Measurements from ENCODE around the gene CFAP97D2.
"Not testable (repeated sequence)": the region's sequence is repeated elsewhere in the genome, so short reads cannot be mapped to it uniquely, and the experiment has no call there.

The CFAP97D2 gene

DNA sequence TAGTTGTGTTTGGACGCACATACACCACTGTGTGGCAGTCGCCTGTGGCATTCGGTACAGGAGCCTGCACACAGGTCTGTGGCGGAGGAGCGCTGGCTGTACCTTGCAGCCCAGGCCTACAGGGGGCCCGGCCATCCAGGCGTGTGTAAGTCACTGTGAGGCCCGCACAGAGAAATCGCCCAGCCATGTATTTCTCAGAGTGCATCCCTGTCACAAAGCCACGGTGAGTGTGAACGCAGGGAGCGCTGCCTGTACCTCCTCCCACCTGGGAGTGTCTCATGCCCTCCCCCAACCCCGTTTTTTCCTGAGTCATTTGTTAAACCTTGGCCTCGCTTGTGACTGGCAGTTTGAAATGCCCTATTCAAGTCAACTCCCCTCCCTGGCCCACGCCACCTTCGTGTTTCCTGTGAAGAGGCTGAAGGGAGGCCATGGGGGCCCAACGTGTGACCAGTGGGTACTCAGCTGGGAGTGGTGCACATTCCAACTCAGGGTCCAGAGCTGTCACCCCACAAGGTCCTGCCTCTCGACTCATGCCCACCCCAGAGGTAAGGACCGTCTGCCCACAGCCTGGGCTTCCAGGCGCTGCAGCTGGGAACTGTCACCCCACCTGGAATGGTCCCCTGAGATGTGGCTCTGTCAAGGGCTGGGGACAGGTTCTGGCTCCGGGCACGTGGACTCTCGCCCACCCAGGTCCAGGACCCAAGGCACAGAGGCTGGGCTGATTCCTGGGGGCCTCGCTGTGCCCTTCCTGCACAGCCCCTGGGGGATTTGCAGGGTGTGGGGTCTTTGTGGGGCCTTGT lies 35.1 kb upstream of the CFAP97D2 start:
- DNase-seq = no peak

DNA sequence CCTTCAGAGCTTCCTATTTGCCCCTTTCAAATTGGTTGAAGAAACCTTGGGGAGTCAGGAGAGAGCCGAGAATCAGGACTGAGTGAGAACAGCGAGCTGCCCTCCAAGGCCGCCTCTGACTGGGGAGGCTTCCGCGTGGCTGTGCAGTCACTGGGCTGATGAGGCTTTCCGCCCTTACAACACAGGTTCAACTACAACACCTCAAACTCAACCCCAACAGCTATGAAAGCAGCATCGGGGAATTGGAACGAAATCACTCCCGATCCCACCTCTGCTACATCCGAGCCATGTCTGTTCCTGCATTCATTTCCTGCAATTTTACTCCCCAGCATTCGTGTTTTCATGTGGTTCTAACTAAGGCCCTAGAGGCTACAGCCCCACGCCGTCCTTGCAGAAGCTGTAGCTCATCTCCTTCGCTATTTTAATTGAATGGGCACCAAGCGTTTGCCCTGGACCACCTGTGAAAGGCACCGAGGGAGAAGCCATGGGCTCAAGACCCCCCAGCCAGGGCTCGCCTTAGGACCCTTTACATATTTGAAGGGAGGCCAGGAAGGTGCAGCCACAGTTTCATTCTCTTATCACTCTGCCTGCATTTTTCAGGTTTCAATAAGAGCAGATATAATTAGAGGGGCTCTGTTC lies 34.3 kb upstream of the CFAP97D2 start:
- no peak for DNase-seq

DNA sequence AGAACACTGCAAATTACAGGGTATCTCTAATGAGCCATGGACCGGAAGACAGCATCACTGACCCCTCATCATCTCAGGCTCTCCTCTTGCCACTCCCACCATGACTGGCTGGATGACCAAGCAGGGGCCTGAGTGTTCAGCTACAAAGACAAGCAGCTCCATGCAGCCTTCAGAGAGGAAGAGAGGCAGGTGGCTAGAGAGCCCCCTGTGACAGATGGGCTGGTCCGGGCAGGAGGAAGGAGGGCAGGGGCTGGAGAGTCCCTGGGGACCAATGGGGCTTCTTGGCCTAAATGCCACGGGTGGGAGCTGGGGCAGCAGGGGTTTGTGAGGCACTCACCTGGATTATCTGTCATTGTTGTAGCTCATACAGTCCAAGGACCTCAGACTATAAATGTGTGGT lies 33.8 kb upstream of the CFAP97D2 start:
- no peak for DNase-seq

DNA sequence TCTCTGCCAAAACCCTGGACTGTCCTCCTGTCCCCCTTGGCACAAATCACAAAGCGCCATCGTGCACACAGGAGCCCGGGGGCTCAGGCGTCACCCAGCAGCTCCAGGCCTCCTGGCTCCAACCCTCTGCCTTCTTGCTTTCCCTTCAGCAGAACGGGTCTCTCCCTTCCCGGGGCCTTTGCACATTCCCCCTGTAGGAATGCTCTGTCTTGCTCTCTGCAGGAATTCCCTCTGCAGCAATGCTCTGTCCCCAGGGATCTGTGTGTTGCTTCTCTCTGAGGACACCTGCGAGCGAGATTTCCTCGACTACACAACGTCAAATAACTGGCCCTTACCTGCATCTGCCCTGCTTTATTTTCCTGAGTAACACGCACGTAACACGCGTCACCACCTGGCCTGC lies 33.3 kb upstream of the CFAP97D2 start:
- DNase-seq = no peak

DNA sequence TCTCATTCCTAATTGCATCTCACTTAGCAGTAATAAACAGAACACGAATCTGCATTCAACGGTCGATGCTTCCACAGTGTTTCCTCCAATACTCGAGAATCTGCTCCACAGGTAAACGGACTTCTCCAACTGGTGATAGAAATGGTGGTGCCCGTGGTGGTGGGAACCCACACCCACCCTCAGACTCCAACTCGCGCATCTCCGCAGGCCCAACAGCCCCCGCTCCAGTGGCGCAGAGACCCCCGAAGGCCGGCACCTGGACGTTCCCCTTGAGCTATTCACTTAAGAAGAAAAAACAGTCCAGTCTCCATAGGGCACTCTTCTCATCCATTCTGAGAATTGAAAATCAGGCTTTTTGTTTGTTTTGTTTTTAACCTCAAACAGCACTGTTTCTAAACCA lies 32.9 kb upstream of the CFAP97D2 start:
- no peak for DNase-seq

DNA sequence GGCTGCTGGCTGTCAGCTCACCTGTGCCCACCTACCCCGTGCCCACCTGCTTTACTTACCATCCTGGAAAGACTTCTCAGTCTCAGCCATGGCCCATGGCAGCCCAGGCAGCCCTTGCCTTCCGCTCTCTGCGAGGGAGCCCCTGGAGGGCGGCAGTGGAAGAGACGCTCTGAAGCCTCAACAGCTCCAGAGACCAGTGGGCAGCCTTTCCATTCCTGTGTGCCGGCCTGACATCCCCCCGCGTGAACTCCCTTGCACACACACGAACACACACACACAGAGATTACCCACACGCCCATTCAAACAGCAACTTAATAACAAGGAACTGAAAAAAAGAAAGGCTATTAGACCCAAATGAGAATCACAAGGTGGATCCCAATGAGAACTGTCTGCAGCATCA lies 32.4 kb upstream of the CFAP97D2 start:
- no peak for DNase-seq

DNA sequence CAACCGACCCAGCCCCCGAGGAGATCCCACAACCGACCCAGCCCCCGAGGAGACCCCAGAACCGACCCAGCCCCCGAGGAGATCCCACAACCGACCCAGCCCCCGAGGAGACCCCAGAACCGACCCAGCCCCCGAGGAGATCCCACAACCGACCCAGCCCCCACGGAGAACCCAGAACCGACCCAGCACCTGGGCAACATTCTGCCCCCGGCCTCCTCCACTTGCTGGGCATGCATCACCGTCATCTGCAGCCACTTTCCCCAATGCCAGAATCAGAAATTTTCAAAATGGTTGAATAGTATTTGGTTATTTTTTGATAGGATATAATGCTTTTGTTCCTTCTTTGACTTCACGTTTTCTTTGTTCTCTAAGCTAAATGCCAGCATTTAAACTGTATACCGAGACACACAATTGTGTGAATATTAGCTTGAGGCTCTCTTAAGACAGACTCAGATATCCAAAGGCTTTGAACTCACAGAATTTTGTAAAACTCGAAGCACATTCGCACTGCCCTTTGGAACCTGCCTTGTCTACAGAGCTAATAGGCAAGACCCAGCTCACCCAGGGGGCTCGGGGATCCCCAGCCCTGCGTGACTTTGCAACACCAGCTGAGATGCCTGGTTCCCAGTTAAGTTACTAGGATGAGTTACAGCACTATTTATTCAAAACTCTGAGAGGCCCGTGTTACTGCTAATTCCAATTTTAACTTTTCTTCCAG lies 31.1 kb upstream of the CFAP97D2 start:
- no peak for DNase-seq

DNA sequence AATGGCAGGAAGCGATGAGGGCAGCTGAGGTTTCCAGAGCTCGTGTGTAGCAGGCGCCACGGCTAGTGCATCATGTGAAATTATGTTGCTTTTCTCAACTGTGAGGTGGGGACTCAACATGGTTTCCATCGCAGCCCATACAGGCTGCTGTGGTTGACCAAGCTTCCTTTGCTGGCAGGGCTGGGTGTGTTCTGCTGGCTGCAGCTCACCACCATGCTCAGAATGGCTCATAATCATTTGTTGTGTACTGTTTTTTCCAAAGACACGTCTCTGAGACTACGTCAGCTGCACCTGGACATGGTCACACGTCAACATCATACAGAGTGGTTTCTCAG lies 30.6 kb upstream of the CFAP97D2 start:
- peak; percentile 53 for DNase-seq

DNA sequence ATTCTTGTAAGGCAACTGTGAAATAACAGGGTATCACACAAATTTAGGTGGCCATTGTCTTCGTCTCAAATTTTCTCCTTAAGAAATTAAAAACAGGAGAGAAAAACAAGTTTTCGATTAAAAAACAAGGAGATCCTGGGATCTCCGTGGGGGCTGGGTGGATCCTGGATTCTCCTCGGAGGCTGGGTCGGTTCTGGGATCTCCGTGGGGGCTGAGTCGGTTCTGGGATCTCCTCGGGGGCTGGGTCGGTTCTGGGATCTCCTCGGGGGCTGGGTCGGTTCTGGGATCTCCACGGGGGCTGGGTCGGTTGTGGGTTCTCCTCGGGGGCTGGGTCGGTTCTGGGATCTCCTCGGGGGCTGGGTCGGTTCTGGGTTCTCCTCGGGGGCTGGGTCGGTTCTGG lies 30.2 kb upstream of the CFAP97D2 start:
- DNase-seq = not testable (repeated sequence)

DNA sequence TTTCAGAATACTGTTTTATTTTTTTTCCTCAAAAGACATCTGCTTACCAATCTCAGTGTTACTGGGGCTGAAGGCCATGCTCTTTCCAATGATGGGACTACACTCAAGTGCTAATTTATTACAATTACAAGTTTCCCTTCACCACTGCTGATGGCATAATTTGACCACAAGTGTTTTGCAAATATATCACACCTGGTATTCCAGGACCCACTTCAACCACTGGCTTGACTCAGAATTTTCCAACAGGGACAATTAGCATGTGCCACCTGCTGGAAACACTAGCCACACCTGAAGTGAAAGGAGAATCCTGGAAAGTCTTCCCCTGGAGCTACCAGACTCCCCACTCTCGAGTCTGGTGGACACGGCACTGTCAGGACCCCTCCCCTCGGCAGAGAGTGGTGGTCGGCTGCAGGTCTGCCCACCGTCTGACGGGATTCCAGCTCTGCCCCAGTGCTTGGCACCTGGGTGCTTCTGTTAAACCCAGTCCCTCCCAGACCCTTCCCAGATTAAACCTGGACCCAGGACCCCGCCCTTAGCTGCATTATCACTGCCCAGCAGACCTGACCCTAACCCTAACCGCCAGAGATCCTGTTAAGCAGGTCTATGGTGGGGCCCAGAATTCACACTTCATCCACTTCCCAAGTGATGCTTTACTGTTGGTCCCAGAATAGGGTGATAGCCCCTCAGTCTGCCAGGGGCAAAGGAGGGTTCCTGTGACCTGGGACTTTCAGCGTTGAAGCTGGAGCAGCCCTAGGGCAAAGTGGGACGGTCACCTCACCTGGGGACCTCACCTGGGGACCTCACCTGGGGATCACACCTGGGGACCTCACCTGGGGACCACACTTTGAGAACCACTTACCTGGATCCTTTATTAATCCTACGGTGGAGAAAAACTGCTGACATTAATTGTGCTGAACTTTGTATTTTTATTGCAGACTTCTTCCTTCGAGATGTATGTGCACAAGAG lies 29.0 kb upstream of the CFAP97D2 start:
- no peak for DNase-seq

DNA sequence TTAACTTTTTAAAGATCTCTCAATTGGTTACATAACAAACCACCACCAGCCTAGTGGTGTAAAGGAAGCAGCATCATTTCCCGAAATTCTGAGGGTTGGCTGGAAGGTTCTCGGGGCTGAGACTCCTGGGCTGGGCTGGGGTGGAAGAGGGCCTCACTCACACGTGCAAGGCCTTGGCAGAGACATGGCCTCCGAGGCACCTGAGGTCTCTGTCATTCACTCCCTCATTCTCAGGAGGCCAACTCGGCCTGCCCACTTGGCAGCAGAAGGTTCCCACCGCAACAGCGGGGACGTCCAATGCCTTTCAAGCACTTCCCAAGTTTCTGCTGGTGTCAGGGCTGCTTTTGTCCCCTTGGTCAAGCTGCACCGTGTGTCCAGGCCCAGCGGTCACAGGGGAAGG lies 28.0 kb upstream of the CFAP97D2 start:
- DNase-seq = no peak

DNA sequence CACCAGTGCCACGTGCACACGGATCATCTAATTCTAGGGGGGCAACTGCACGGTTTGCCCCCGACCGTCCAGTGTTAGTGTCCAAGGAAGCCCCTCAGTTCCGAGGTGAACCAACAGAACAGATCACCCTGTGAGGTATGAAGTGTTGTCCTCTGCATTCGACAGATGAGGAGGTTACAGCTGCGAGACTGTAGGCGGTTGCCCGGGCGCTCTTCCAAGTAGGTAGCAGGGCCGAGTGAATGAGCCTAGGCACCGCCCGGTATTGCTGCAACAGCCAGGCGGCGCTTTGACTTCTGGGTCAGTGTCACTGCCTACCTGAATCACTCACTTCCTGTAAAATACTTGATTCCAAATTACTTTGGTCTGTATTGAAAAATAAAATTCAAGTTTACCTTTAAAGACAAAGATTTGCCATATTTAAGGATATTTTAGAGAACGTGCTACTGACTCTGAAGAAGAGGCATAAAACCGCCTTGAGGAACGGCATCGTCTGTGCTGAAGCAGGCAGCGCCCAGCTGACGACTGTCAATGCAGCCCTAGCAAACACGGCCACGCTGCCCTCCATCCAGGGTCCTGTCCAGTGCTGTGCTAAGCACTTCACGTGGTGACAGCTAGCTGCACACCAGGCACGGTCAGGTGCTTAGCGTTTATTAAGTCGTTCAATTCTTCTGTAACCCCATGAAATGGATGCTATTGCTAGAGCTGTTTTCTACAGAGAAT lies 27.3 kb upstream of the CFAP97D2 start:
- peak; percentile 48 for DNase-seq

DNA sequence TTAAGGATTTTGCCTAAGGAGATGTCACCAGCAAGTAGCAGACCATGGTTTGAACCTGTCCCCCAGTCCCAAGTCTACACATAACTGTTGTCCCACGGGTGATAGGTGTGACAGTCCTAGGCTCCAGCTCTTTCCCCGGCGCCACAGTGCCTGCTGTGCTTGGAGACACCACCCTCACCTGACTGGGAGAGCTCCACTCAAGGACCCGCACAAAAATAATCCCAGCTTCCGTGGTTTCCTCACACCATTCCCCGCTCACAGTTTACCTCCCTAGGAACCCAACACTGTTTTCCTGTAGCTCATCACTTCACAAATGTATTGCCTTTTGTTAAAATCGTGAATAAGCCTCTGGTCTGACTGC lies 26.8 kb upstream of the CFAP97D2 start:
- DNase-seq = no peak

DNA sequence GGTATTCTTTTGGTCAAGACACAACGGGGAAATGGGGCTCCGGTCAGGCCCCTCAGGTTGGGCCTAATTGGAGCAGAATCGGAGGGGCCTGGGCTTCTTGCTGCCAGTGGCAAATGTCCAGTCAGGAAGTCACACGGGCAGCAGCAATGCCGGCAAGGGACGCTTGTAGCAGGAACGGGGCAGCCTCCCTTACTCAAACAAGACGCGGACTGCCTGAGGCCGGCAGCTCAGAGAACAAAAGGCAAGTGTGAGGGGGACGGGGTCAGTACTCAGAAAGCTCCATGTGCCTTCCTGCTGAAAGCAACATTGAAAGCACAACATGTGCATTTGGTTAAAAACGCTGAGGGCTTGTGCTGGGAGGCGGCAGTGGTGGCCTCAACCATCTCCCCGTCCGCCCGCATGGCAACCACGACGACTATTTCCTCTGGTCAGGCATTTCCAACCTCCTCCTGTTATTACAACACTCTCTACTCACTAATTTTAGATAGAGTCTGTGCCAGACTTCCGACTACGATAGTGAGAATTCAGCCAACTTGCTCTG lies 26.2 kb upstream of the CFAP97D2 start:
- DNase-seq = no peak

DNA sequence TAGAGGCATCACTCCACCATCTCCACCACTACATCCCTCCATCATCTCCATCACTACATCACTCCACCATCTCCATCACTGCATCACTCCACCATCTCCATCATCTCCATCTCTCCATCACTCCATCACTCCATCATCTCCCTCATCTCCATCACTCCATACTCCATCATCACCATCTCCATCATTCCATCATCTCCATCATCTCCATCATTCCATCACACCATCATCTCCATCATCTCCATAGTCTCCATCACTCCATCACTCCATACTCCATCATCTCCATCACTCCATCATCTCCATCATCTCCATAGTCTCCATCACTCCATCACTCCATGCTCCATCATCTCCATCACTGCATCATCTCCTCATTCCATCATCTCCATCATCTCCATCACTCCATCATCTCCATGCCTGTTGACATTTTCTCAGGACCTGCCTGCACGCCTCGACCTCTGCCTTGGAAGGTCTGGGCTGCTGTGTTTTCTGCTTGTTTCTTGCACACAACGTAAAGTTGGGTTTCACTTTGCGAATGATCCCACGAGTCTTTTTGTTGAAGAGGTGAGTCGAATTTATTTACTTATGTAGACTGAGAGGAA lies 25.5 kb upstream of the CFAP97D2 start:
- no peak for DNase-seq

DNA sequence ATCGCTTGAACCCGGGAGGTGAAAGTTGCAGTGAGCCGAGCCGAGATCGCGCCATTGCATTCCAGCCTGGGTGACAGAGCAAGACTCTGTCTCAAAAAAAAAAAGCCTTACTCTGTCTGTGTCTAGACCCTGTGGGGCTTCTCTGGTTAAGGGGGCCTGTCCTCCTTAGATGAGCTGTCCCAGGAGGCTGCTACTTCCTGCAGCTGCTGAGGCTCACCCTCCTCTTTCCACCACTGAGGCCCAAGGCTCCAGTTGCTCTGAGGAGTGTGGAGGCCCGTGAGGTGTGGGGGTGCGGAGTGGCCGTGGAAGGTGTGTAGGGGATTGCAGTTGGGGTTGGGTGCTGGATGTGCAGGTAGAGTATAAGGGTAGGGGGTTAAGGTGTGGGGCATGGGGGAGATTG lies 24.6 kb upstream of the CFAP97D2 start:
- no peak for DNase-seq

DNA sequence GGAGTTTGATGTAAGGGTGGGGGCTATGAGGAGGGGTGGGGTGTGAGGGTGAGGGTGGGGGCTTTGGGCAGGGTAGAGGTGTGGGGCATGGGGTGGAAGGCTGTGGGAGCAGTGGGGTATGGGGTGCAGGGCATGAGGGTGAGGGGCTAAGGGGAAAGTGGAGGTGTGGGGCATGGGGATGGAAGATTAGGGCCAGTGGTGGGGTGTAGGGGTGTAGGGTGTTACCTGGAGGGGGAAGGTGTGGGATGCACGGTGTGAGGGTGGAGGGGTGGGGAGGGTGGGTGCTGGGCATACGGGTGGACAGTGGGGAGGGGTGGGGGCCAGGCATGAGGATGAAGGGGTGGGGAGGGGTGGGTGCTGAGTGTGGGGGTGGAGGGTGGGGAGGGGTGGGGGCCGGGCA lies 23.7 kb upstream of the CFAP97D2 start:
- DNase-seq = no peak

DNA sequence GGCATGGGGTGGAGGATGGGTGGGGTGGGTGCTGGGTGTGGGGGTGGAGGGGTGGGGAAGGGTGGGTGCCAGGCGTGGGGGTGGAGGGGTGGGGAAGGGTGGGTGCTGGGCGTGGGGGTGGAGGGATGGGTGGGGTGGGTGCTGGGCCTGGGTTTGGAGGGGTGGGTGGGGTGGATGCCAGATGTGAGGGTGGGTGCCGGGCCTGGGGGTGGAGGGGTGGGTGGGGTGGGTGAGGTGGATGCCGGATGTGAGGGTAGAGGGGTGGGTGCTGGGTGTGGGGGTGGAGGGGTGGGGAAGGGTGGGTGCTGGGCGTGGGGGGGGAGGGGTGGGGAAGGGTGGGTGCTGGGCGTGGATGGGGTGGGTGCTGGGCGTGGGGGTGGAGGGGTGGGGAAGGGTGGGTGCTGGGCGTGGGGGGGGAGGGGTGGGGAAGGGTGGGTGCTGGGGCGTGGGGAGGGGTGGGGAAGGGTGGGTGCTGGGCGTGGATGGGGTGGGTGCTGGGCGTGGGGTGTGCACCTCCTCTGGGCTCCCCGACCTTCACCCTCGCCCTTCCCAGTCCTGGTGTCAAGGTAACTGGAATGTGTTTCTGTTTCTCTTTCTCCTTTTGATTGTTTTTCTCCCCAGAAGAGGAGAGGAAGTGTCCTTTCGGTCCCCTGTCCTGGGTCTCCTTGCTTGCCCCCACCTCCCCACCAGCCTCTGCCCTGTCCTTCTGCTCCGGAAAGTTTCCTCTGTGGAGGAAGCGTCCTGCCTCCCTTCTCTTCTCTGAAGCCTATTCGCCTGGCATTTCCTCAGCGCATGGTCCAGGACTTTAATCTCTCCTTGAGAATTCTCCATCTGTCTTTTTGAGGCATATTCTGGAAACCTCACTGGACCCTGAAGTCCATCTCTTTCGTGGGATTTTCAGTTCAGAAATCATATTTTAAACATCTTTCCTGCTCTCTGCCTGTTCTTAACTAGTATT lies 22.9 kb upstream of the CFAP97D2 start:
- DNase-seq = no peak

DNA sequence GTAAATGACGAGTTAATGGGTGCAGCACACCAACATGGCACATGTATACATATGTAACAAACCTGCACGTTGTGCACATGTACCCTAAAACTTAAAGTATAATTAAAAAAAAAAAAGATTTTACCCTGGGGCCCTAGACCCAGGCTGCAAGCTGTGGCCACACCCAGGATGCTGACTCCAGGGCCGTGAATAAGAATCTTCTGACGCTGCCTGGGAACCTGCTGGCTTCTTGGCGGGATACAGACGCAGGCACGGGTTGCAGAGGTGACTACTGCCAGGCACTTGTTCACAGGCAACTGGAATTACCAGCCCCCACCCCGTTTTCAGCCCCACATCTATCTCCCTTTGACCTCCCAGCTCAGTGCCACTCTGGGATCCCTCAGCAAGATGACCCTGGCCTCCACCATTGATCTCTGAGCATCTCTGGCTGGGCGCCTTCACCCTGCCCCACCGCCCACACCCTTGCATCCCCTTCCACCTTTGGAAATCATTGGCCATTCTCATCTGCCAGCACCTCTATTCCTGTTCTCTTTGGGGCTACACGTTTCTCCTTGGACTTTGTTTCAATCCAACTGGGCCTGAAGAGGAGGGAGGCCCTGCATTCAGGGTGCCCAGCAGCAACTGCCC lies 21.1 kb upstream of the CFAP97D2 start:
- DNase-seq = no peak

Measured in RPMI8226 (cell line).